ENCODE results near the gene WFDC2.

The WFDC2 gene

DNA sequence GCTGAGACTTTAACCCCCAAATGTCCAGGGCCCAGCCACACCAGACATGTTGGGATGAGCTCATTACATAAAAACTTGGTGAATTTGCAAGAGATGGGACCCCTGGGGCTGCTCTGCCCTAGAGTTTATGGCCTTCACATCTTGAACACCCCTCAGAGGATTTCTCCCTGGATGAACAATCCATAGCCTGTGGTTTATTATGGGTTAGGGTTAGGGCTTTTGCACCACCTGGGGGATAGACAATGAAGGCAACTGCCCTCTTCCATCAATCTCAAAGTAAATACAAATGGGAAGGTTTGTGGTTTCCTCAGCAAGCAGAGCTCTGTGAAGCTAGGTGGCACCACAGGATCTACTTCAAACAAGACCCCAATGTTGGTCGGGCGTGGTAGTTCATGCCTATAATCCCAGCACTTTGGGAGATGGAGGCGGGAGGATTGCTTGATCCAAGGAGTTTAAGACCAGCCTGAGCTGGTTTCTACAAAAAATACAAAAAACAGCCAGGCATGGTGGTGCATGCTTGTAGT, 28.5 kb downstream of the WFDC2 start:
- DNase-seq (ENCODE audit: low read depth), result no peak

DNA sequence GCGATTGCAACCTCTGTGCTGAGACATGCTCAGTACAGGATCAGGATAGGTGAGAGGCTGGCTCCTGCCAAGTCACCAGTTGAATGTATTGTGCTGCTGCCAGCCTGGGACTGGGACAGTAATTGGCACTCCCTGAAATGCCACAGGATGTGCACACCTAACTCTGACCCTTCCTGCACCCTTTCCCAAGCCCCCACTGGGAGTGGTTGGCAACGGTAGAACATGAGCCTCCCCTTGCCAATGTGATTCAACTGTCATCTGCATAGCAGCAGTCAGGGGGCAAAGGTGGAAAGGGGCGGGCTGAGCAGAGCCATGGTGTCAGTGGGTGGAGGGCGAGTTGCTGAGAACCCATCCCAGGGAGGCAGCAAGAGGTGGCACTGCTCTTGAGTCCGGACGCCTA, 30.5 kb downstream of the WFDC2 start:
- no peak for DNase-seq (ENCODE audit: low read depth)

DNA sequence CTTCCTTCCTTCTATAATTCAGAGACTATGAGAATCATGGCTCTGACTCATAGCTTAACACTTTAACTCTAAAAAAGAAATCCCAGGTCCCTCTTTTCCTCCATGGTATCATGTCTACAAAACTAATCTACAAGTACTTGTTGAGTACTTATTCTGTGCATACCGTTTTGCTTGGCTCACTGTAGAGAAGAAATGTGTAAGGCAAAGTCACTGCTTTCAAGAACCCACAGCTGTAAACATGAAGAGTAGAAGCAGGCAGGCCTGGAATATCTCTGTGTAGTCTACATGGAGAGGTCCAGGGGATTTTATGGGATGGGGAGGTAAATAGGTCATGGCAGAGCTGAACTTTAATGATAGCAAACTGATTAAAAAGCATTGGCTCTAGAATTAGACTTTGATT, 32.0 kb downstream of the WFDC2 start:
- DNase-seq (ENCODE audit: low read depth), result no peak

DNA sequence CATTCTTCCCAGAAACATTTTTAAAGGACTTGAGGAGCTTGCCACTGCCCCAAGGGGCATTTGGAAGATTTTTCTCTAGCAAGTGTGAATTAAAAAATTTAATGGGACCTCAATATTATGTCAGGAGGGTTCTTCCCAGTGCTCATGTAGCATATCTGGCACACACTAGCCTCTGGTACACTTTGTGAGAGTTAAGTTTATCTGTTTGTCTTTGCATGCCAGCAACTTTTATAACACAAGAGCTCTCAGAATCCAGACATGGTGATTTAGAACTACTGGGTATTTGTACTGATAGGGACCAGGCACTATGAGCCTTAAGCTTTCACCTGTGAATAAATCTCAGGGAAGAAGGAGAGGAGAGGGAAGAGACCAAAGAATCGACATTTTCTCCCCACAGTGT, 33.0 kb downstream of the WFDC2 start:
- DNase-seq (ENCODE audit: low read depth), result no peak

DNA sequence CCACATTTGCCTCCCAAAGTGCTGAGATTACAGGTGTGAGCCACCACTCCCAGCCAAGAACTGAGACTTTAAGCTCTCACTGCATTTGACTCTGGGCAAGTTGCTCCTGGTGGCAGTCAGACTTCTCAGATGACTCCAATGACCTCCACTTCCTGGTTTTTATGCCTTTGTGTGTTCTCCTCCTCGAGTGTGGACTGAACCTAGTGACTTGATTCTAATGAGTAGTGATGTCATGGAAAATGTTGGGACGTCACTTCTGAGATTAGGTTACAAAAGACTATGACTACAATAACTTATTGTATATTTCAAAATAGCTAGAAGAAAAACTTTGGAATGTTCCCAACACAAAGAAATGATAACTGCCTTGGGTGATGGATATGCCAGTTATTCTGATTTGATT, 33.9 kb downstream of the WFDC2 start:
- no peak for DNase-seq (ENCODE audit: low read depth)

DNA sequence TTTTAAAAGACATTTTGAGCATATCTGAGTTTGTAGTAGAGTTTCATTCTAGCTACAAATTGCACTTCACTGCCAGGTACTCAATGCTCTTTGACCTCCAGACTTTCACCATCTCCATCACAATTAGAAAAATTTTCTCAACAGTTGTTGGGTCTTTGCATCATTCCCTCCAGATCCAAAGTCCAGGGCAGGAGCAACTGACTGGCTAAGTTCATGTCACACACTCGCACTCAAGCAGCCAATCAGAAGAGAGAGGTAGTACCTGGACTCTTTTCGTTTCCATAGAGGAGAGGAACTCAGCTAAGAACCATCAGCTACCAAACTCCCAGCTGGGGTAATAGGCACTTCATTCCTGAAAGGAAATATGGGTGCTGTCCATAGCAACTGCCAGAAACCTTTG, 36.8 kb downstream of the WFDC2 start:
- no peak for DNase-seq (ENCODE audit: low read depth)

DNA sequence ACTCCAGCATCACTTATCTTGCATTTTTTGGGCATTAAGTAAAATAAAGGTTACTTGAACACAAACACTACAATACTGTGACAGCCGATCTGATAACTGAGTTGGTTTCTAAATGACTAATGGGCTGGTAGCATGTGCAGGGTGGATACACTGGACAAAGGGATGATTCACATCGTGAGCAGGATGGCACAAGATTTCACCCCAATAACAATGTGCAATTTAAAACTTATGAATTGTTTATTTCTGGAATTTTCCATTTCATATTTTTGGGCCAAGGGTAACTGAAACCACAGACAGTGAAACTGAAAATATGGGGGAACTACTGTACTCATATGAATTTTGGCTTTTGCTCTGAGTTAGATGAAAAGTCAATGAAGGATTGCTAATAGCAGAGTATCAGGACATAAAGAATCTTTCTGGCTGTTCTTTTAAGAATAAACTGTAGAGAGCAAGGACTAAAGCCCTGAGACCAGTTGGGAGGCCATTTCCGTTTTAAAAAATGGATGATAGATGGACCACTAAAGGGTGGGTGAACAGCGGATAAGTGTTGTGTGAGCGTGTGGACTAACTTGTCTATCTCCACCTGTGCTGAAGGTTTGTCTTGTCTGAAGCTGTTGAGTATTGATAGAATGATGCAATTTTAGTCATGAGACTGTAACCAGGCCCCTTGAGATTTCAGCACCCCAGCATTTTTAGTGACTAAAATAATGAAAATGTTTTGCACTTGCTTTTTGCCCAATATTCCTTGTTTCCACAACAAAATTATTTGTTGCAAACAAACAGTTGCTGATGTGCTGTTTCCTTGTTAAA, 37.7 kb downstream of the WFDC2 start:
- no peak for DNase-seq (ENCODE audit: low read depth)

DNA sequence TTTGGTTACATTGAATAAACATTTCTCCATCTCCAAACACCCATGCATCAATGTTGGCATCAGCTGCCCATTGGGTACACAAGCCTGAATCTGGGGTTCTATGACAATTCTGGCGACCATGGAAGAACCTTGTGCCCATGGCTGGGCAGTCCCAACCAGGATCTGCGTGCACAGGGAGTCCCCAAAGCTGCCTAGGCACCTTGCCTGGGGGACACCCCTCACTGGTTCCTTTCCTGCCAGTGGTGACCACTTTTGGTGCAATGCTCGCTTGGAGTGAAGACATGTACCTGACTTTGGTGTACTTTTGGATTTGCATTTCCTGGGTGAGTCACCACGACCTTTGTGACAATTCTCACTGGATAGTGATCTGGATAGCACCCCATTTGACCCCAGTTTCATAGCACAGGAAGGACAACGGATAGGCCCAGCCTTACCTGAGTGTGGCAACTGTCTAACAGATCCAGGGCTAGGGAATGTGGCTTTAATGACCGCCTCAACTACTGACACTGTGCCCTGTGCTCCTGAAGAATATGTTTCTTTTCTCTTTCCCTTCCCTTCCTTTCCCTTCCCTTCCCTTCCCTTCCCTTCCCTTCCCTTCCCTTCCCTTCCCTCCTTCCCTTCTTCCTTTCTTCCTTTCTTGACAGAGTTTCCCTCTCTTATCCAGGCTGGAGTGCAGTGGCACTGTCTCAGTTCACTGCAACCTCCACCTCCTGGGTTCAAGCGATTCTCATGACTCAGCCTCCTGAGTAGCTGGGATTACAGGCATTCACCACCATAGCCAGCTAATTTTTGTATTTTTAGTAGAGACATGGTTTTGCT, 38.7 kb downstream of the WFDC2 start:
- DNase-seq (ENCODE audit: low read depth), result no peak

DNA sequence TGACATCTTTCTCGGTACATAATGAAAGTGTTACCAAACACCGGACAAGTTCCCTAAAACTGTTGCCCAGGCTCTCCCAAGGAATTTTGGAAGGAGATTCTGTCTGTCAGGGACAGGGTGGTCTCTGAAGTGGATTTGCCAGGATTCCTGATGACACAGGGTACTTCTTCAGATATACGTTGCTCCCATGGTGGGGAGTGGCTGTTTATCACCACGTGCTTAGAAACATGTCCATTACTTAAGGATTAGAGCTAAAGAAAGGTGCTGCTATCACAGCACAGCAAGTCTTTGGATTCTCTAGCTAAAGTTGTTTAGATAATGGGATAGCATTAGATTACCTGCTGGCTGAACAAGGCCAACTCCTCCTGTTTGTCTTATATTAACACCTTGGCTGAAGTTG, 39.5 kb downstream of the WFDC2 start:
- no peak for DNase-seq (ENCODE audit: low read depth)

DNA sequence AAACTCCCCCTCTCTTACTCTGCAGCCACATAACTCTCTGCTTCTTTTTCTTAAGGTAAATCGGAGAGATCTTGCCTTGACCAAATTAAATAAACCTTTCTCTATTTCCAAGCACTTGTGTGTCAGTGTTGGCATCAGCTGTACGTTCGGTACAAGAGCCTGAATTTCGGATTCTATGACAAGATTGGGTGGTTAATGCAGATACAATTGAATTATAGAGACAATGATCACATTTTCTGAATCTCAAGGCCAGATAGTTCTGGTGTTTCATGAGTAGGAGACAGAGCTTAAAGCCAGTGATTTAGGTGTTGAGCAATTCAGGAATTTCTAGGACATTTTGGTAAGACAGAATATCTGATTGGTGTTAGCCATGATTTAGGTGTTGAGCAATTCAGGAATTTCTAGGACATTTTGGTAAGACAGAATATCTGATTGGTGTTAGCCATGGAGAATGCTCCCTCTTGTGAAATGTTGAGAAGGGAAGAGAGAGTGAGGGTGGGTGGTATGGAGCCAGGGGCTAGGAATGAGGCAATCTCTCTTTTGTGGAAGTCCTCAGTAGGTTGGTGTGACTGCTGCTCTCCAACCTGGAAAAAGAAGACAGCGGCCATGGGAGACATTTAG, 40.8 kb downstream of the WFDC2 start:
- no peak for DNase-seq (ENCODE audit: low read depth)

DNA sequence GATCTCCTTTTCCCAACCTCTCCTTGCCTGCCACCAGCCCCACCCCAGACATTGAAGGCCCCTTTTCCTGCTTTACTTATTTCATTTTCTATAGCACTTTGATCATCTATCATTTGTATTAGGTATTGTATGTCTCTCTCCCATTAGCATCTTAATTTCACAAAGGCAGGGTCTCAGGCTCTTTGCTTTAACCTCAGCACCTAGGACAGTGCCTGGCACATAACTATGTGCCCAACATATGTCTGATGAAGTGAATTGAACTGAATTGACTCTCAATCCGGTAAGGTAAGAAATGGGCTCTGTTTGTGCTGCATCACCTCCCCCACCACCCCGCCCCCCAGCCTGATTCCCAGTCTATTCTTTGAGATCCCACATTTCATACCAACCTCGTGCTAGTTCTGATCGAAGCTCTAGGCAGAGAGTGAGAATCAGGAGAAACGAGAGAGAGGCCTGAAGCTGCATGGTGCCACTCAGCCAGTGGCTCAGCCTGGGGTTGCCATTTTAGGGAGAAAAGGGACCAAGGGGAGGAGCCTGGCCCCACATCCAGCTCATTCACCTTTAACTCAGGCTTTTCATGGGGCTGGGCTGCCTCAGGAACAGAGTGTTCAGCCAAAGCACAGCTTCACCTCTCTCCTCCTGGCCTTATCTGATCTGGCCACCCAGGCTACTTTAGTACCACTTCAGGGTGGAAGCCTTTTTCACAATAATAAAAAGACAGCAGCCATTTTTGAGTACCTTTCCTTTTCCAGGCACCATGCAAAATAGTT, 45.8 kb downstream of the WFDC2 start, which contains the start of gene SPINT3:
SPINT3 (minus strand) TSS at position 476 of the 767 bp plus-strand sequence; CDS start at position 462, 14 bp downstream.
- DNase-seq (ENCODE audit: low read depth), result no peak

DNA sequence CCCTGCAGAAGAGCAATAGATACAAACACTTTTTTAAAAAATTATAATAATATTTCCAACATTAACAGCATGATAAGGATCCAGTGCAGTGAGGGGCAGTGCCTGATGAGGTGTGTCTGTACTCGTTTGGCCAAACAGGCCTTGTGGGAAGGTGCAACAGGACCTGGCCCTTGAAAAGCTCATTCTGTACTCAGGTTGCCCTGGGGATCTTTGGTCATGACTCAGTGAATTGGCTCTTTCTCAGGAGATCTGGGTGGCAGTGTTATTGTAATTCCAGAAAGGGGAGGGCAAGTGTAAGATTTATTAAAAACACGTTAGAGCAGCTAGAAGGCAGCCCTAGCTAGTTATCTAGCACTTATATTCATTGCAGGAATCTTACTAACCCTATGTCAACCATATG, 48.7 kb downstream of the WFDC2 start:
- DNase-seq (ENCODE audit: low read depth), result no peak

DNA sequence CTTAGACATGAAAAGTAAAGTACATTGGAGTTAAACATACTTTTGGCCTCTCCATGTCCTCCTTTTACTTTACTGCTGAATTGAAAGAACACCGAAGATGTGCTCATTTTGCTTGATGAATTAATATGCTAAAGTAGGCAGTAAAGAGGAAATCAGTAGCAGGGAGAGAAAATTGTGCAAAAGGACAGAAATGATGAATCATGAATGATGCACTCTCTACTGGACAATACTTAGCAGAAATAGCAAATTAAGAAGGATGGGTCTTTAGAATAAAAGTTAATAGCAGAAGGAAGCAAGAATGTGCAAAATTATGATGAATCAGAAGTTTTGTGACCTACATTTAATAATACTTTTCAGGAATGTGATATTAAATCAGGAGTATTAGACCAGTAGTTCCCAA, 54.3 kb downstream of the WFDC2 start:
- no peak for DNase-seq (ENCODE audit: low read depth)

DNA sequence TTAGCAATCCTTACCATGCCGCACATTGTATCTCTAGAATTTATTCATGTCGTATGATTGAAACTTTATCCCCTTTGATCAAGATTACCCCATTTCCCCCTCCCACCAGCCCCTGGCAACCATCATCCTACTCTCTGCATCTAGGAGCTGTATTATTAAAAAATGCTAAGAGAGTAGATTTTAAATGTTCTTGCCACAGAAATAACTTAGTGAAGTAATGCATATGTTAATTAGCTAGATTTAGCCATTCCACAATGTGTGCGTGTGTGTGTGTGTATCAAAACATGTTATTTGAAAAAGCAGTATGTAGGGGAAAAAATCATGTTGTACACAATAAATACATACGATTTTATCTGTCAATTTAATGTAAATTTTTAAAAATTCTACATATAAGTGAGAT, 57.7 kb downstream of the WFDC2 start:
- DNase-seq (ENCODE audit: low read depth), result no peak

All from EH (cell line).